Activated CD8-positive, alpha-beta memory T cell treated with anti-CD3 and anti-CD28 coated beads for 24 hours (primary cell): ENCODE data around the gene SMAD6.

ENCODE experiments used
- DNase-seq: peaks from one replicate; pipeline ENCODE4 v3.0.0-alpha.2; 2020

The SMAD6 gene

DNA sequence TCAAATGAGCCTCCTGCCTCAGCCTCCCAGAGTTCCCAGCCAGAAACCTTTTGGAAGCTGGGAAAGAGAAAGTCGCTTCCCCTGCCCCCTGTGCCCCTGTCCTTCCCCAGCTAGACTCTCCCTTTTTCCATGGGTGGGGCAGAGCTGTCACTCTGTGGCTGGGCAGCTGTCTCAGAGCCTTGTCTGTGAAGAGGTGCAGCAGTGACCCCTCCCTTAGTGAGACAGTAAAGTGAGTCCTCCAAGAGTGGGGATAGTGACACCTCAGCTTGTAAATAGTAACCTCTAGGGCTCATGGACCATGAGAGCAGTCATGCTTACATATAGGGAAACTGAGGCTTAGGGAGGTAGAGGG, 76.3 kb downstream of the SMAD6 start:
- no peak for DNase-seq

DNA sequence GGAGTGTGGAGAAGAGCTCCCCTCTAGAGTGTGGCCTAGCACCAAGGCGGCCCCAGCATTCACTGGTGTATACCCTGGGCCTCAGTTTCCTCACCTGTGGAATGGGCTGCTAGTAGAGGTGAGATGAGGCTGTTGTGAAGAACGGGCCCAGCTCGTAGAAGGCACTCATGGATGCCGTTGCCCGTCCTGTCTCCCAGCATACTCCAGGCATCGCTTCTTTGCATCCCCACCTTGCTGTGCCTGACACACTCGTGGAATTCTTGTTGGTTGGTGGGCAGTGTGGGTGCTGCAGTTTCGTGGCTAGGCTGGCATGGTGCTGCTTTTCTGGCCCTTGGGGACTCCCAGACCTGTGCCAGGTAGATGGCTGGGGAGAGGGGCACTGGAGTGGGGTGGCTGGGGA, 76.7 kb downstream of the SMAD6 start:
- no peak for DNase-seq

DNA sequence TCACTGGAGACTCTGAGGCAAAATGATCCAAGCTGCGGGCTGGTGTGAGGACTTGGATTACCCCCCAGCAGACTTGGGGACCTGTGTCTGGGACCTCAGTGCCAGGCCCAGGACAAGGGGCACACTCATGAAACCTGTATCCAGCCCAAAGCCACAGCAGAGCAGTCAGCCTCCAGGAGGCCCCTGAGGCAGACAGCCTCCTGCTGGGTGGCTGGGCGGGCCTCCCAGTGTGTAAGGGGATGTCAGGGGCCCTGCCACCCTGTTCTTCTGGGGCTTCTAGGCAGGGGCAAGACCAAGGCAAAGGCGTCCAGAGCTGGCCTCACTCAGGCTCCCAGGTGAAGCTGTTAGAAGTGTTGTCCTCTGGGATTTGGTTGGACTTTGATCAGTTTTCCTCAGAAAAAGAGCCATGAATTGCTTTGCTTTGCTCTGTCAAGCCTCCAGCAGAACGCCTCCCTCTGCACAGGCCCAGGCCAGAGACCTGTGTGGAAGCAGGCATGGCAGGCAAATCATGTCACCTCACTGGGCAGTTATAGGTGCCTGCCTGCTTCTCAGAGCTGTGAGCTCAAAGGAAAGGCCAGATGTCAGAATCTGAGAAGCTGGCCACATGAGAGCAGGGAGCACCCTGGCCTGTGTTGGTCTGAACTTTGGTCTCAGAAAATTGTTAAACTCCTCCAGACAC, 77.4 kb downstream of the SMAD6 start:
- no peak for DNase-seq

DNA sequence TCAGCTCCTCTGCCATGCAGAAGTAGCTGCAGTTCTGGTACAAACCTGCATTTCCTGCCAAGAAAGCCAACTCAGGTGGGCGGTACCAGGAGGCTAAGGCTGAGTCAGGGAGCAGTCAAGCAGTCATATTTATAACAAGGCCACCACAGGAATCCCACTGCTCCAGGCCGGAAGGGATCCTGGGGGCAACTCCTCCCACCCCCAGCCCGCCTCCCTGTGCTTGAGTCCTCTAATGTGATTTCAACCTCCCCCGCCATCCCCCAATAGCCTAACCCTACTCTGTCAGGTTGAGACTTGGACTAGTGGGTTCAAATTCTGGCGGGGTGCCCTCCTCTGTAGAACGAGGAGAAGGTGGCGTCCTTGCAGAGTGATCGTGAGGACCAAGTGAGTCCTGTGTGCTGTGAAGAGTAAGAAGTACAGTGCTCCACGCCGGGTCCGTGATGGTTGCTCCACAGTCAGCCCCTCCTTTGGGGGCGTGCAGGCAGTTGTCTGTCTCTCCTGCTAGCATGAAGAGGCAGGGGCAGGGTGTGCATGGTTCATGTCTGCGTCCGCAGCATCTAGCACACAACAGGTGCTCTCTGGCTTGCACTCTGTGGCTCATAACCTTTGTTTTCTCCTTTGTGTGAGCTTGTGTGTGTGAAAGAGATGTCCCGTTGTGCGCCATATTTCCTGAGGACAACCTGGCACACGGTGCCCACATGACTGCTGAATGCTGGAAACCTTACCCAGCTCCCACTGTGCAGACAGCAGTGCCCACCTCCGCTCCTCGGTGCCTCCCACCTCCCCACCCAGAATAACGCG, 78.3 kb downstream of the SMAD6 start:
- DNase-seq, result no peak

DNA sequence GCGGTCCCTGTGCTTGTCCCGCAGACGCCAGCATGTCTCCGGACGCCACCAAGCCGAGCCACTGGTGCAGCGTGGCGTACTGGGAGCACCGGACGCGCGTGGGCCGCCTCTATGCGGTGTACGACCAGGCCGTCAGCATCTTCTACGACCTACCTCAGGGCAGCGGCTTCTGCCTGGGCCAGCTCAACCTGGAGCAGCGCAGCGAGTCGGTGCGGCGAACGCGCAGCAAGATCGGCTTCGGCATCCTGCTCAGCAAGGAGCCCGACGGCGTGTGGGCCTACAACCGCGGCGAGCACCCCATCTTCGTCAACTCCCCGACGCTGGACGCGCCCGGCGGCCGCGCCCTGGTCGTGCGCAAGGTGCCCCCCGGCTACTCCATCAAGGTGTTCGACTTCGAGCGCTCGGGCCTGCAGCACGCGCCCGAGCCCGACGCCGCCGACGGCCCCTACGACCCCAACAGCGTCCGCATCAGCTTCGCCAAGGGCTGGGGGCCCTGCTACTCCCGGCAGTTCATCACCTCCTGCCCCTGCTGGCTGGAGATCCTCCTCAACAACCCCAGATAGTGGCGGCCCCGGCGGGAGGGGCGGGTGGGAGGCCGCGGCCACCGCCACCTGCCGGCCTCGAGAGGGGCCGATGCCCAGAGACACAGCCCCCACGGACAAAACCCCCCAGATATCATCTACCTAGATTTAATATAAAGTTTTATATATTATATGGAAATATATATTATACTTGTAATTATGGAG, 79.1 kb downstream of the SMAD6 start:
- DNase-seq, result no peak

DNA sequence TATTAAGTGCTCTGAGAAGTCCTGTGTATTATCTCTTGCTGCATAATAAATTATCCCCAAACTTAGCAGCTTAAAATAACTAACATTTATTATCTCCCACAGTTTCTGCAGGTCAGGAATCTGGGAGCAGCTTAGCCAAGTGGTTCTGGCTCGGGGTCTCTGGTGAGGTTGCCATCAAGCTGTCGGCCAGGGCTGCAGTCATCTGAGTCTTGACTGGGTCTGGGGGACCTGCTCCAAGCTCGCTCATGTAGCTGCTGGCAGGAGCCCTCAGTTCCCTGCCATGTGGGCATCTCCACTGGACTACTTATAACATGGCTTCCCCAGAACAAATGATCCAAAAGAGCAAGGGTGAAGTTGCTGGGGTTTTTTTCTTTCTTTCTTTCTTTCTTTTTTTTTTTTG, 80.7 kb downstream of the SMAD6 start:
- no peak for DNase-seq

DNA sequence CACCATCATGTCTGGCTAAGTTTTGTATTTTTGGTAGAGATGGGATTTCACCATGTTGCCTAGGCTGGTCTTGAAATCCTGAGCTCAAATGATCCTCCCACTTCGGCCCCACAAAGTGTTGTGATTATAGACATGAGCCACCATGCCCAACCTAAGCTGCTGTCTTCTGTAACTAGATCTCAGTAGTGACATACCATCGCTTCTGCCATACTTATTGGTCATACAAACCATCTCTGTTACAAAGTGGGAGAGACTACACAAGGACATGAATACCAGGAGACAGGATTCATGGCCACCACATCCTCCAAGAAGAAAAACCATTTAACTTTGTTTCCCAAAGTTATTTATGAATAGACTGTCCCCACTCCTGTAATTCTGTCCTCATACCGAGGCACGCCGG, 81.3 kb downstream of the SMAD6 start:
- no peak for DNase-seq

DNA sequence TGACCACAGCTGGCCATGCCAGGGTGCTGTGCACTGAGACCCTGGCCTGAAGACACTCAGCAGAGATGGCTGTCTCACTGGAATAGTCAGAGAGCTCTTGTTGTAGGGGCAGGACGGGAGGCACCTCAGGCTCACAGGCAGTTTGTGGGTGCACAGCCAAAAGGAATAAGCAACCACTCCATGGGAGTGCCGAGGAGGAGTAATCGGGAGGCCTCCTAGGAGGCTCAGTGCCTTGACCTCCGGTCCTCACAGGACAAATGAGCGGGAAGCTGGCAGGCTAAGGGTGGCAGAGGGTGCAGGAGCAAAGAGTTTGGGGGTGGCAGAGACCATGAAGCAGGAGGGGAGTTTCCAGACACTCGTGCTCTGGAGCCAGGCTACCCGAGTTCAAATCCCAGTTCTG, 81.7 kb downstream of the SMAD6 start:
- no peak for DNase-seq

DNA sequence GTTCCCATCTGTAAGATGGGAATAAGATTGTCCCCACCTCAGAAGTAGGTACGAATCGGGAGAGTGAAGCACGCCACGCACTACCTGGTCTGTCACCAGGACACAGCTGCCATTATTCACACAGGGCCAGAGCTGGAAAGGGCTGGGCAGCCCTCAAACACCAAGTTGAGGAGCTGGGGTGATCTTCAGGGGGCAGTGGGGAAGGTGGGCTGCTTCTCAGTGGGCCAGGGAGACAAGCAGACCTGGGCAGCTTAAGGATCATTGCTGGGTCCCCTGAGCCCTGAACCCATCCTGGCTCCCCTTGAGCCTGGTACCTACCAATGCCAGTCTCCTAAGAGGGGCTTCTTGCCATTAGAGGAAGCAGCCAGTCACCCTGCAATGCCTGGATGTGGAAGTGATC, 82.1 kb downstream of the SMAD6 start:
- DNase-seq, result no peak

DNA sequence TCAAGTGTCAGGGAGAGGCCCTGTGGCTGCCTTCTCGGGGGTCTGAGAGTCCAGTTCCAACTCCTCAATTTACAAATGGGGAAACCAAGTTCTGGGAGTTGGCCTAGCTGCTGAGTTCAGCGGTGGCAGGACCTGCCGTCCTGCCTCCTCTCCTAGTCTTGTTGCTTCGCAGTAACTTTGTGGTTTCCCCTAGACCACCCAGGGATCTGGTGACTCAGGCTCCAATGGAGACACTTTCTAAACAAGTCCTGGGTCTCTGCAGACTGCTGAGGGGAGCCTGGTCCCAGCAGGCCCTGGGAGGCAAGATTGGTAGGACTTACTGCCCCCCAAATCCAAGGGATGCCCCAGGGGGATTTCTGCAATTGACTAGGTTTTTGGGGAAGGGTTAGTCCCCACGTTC, 83.6 kb downstream of the SMAD6 start:
- no peak for DNase-seq

DNA sequence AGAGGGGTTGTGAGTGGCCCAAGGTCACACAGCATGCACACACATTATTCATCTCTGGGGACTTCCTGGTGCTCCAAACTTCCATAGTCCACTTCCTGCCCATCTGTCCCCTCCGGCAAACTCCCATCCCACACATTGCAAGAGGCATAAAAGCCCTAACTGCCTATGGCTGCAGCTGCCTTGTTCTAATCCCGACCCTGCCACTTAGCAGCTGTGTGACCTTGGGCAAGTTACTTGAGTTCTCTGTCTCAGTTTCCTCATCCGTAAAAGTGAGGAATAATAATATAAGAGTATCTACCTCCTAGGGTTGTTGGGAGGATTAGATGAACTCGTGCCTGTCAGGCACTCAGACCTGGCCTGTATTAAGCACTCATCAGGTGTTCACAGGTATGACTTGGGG, 84.2 kb downstream of the SMAD6 start:
- DNase-seq, result no peak

DNA sequence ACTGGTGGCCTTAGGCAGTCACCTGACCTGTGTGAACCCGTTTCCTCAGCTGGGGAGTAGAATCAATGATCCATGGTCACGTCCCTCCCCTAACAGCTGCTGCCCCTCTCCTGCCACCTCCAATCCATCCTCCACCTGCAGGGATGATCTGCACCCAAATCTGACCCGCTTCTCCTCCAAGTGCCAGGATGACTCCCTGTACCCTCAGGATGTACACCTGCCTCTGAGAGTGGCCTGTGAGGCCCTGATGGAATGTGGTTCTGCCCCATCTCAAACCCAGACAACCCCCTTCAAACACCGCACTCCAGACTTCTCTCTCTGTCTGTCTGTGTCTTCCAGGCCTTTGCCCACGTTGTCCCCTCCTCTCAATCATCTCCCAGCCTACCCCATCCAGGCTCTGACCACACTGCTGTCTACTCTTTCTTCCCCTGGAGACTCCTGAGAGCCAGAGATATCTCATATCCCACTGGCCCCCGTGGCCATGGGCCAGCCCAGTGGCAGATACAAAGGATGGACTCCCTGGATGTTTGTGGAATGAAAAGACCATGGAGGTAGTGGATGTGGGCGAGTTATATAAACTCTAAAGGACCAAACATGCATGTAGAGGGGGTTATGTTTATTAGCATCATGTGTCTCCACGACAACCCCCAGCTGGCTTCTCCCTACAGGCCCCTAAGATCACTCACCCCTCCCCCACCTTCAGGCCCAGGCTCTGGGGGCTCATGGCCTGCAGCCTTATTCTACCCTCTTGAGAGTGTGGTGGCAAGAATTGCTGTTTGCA, 84.9 kb downstream of the SMAD6 start:
- no peak for DNase-seq

DNA sequence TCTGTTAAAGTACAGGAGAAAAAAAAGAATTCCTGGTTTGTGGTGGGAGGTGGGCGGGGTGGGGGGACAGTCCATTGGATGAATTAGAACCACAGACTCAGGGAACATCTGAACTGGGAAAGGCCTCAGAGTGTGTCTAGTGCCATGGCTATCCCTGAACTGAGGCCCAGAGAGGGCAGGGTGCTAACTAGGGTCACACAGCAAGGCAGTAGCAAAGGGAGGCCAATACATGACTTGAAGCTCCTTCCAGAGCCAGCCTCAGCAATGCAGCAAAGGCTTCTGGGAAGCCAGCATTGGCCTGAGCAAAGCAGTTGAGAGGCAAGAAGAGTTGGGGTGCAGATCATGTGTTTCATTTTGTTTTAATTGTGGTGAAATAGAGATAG, 85.4 kb downstream of the SMAD6 start:
- no peak for DNase-seq

DNA sequence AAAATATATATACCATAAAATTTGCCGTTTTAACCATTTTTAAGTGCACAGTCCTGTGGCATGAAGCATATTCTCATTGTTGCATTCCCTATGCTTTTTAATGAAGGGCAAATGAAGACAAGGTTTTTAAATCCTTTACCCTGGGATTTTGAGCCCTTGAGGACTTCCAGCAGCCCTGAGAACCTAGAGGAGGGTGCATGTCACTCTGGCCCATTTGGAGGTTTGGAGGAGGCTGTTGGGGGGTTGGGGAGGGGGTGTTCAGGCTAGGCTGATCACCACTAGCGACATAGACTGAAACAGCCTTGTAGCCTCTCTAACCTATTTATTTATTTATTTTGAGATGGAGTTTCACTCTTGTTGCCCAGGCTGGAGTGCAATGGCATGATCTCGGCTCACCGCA, 86.0 kb downstream of the SMAD6 start:
- no peak for DNase-seq

DNA sequence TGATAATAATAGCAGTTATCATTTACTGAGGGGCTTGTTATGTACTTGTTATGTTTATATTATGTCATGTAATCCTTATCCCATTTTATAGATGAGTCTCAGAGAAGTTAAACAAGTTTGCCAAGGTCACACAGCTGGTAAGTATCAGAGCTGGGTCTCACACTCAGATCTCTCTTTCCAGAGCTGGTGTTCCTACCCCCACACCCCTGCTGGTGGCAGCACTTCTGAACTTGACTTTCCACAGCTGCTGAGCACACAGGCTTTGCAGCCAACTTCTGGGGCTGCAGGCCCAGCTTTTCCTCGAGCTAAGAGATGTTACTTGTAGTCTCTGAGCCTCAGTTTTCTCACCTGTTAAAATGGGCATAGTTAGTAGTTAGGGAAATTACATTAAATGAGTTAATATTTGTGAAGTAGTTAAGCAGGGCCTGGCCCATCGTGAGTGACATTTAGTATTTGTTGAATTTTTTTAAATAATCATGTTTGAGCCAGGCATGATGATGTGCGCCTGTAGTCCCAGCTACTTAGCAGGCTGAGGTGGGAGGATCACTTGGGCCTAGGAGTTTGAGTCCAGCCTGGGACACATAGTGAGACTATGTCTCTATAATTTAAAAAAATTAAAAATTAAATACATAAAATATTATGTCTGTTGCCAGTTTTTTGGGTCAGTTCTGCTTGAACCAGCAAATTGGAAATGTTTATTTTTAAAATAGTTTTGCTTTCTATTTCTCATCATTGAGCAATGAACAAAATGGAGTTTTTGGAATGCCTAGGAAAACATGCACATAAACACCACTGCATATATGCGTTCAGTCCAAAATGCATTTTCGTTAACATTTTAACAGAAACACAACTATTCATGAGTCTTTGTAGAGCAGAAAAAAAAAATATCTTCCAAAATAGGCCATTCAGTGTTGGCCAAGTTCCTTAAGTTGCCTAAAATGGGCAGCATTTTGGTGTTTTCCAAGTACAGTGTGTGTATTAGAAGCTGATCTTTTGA, 87.3 kb downstream of the SMAD6 start:
- no peak for DNase-seq

DNA sequence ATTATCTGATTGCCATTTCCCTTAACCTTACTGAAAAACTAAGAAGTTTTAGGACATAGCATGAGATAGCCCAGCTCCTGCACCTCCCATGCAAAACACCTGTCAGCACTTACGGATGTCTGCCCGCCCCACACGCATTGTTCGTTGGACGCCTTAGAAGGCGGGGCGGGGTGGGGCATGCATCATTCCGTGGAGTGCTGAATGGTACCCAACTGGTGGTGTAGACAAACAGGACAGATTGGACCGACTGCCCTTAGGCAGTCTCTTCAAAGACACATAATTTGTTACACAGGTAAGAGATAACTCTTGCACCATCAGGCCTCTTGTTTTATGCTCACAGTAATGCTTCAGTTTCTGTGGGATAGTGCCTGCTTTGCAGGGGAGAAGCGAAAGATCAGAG, 93.8 kb downstream of the SMAD6 start:
- DNase-seq, result no peak

DNA sequence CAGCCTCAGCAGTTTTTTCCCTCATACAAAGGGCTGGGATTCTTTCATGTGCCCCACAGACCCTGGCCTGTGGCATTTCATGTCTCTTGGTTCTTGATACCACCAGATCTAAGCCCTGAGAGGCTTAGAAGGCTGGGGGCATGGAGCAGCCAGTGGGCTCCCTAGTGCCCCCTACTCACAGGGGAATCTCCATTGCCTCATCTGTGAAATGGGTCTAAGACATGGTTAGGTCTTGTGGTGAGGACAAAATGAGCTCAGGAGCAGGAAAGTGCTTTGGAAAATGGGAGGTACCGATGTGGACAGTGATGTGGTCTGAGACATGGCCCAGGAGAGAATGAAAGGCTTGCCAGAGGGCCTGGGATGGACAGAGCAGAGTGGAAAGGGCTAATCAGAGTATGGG, 94.3 kb downstream of the SMAD6 start:
- DNase-seq, result no peak

DNA sequence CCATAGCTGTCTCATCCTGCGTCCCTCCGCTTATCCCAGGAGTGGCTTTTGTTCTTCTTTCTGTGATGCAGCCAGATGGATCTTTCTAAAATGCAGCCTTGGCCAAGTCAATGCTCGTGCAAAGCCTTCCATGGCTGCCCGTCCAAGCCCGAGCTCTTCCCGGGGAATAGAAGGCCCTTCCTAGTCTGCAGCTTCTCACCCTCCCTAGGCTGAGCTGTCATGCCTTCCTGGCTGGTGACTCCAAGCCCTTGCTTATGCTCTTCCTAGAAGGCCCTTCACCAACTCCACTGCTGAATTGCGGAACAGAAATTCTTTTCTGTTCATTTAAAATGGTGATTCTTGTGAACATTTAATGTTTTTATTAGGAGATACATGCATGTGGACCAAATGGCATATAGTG, 95.9 kb downstream of the SMAD6 start:
- no peak for DNase-seq

DNA sequence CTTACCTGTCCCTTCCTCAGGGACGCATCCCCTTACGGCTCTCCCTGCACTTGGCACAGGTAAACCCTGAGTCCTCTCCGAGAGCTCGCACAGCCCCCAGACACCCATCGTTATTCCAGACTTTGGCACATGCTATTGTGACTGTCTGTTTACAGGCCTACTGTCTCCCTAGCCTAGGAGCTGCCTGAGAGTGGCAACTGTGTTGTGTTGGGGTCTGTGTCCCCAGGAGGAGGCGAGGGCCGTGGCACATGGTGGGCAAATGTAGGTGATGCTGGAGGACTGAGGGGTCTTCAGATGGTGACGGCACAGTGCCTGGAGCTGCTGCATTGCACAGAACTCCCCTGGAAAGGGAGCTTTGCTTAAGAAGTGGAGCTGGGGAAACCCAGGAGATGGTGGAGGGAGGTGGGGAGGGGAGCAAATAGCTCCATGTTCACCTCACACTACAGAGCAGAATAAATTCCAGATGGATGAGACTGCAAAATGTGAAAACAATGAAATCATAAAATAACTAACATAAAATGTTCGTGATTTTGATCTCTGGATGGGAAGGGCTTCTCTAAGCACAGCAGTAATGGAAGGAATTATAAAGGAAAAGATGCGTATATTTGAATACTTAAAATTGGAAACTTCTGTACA, 96.5 kb downstream of the SMAD6 start:
- no peak for DNase-seq

DNA sequence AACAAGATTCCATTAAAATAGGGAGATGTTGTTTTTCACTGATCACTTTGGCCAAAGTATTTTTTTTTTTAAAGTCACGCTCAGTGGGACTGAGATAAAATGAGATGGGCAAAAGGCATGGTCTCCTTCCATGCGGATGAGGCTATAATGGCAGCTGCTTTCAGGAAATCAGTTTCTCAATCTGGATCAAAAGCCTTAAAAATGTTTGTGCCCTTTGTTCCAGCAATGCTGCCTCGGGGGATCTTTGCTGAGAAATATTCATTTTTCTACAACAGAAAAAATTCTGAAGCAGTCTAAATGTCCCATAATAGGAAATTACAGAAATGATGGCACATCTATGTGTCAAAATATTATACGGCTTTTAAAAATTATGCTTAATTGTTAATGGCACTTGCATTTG, 97.2 kb downstream of the SMAD6 start:
- DNase-seq, result no peak

DNA sequence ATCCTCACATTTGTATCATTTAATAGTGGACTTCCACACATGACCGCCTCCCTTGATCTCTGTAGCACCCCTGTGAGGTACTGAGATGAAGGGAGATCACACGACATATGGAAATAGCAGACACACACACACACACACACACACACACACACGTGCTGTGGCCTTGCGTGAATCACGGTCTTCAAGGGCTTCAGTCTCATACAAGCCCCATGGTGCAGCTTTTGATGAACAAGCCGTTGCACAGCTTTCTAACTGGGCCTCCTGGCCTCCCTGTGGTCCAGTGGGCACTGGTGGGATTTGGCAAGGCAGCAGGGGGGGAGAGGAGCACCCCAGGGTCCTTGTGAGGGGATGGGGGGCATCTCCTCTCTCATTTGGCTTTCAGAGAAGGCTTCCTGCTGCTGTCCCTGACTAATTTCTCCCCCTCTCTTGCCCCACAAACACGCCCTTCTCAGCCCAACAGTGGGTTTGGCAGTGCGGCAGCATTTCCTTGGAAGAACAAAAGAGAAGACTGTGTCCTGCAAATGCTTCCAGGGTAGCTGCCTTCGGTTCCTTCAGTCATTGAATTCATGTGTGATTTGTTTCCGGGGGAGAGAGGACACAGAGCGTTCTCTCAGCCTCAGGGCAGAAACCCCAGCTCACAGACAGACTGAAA, 98.7 kb downstream of the SMAD6 start:
- DNase-seq, result no peak
